Epithelial cell of proximal tubule (primary cell): ENCODE results near the gene CCDC182. TPM values are rescaled to one million over a fixed set of nuclear protein-coding genes. Genes with fewer than 3 reads are reported as not detected.

Experiments
- DNase-seq: peaks from one replicate; pipeline ENCODE4 v3.0.0-alpha.2; 2011; ENCODE audit warnings: low read depth
- H3K4me3 ChIP-seq: 2 replicates; pipeline ENCODE4 v1.5.1; 2011; ENCODE audit warnings: low read depth, mild to moderate bottlenecking, low read length
- CTCF ChIP-seq: conservative IDR thresholded peaks from 2 replicates; pipeline ENCODE4 v1.5.1; 2012; ENCODE audit warnings: low read depth, mild to moderate bottlenecking, low read length
- total RNA-seq: library from RNA; depleted of rRNA; stranded (reverse); fragments of >200 nt; gene quantifications from 2 replicates; pipeline ENCODE4 v1.2.3, GENCODE V29; 2015

The CCDC182 gene
- not detected in 2 replicates for total RNA-seq

- no peak for TF ChIP-seq CTCF
- H3K4me3 ChIP-seq, result no peak within 1 kb of the TSS
- no peak for DNase-seq
Observed at GRCh38 chr17:57745242-57745641, at the start of gene CCDC182. CCDC182 (minus strand) TSS chr17:57745299; CDS start chr17:57745272, 27 bp downstream.

GRCh38 chr17:57794841-57795240 lies 49.7 kb upstream of the CCDC182 start:
- no peak for TF ChIP-seq CTCF
- H3K4me3 ChIP-seq, result no peak overlapping the region
- DNase-seq, result no peak

GRCh38 chr17:57788725-57789124 lies 43.6 kb upstream of the CCDC182 start:
- DNase-seq, result no peak
- TF ChIP-seq CTCF, result no peak
- H3K4me3 ChIP-seq, result no peak overlapping the region

GRCh38 chr17:57785022-57785421 lies 39.9 kb upstream of the CCDC182 start:
- DNase-seq, result no peak

GRCh38 chr17:57784226-57784895 lies 39.3 kb upstream of the CCDC182 start:
- no peak overlapping the region for H3K4me3 ChIP-seq
- no peak for DNase-seq
- no peak for TF ChIP-seq CTCF

More at GRCh38 chr17:57785022-57785421, 39.9 kb upstream of the CCDC182 start:
- no peak overlapping the region for H3K4me3 ChIP-seq
- TF ChIP-seq CTCF, result no peak

GRCh38 chr17:57783338-57783742 lies 38.2 kb upstream of the CCDC182 start:
- DNase-seq, result no peak
- TF ChIP-seq CTCF, result peak; percentile 79
- no peak overlapping the region for H3K4me3 ChIP-seq
